Testis (tissue), 2 donors: Measurements from ENCODE around the gene NR2E1.

Experiments
- CTCF ChIP-seq, 3 experiments: fragments of 450-650 bp in 2 of 3; fragments of 200-600 bp in 1 of 3; sonication (generic) in 1 of 3; IDR thresholded peaks; one replicate each; pipeline ENCODE4 v1.5.1; 2016 to 2019; ENCODE audit warnings: antibody characterized with exemption in 3 of 3, mild to moderate bottlenecking in 2 of 3, moderate library complexity in 1 of 3
- POLR2A ChIP-seq: fragments of 450-650 bp; IDR thresholded peaks from one replicate; pipeline ENCODE4 v1.6.1; 2017; ENCODE audit warnings: antibody characterized with exemption, mild to moderate bottlenecking, moderate library complexity

- TF ChIP-seq CTCF (IDR thresholded peaks at IDR 0.05): no peak
- no peak for TF ChIP-seq POLR2A
Measured at GRCh38 chr6:108195209-108195608, 29.4 kb downstream of the NR2E1 start.
